GM12874 (cell line): Measurements from ENCODE around the gene SRXN1.

Experiments
- CTCF ChIP-seq: IDR thresholded peaks from 2 replicates; pipeline ENCODE4 v1.5.1; 2011; ENCODE audit warnings: low read depth, mild to moderate bottlenecking, control low read depth, low read length, moderate library complexity; ENCODE audit not compliant: insufficient read depth

Gene SRXN1

GRCh38 chr20:623704-624103 lies 29.3 kb downstream of the SRXN1 start:
- TF ChIP-seq CTCF: no peak

- TF ChIP-seq CTCF: no peak
Measured at GRCh38 chr20:623021-623420, 30.0 kb downstream of the SRXN1 start.

- no peak for TF ChIP-seq CTCF
Measured at GRCh38 chr20:622161-622560, 30.8 kb downstream of the SRXN1 start.

- no peak for TF ChIP-seq CTCF
Measured at GRCh38 chr20:621125-621756, 31.8 kb downstream of the SRXN1 start.

- no peak for TF ChIP-seq CTCF
Measured at GRCh38 chr20:620246-620645, 32.8 kb downstream of the SRXN1 start.

GRCh38 chr20:618980-619379 lies 34.0 kb downstream of the SRXN1 start:
- TF ChIP-seq CTCF: no peak

- TF ChIP-seq CTCF: no peak
Measured at GRCh38 chr20:617934-618690, 34.9 kb downstream of the SRXN1 start.
